GM12878 (cell line): Measurements from ENCODE around the gene KIFC1. TPM values are rescaled to one million over a fixed set of nuclear protein-coding genes. Genes with fewer than 3 reads are reported as not detected.

Experiments used
- ATAC-seq: fragments of 200-7000 bp; cut with Tn5 transposase; 3 replicates; pipeline ENCODE4 v1.9.1; 2020; ENCODE audit warnings: mild to moderate bottlenecking, moderate library complexity
- BruUV-seq: library from RNA; stranded (reverse); fragments of 400-500 nt; replicated peaks from 2 replicates; lab custom pipeline; 2021; lab: Mats Ljungman, UMichigan
- CTCF ChIA-PET: fragments of 300-600 bp; sonication (Branson Sonifier 250); formaldehyde crosslinking; extraction: SDS; loops from one replicate; lab custom pipeline; 2021; ENCODE audit warnings: inconsistent platforms; lab: Yijun Ruan, JAX
- POLR2A ChIA-PET: fragments of 350-600 bp; formaldehyde crosslinking; extraction: SDS; loops from one replicate; lab custom pipeline; 2021; ENCODE audit warnings: inconsistent platforms; lab: Charles Lee
- RAD21 ChIA-PET: fragments of 300-600 bp; sonication (Branson Sonifier 250); formaldehyde crosslinking; loops from one replicate; lab custom pipeline; 2023; ENCODE audit warnings: antibody characterized with exemption; ENCODE audit not compliant: unreplicated experiment; lab: Charles Lee
- SMC1A ChIA-PET: fragments of 300-600 bp; sonication (Branson Sonifier 250); formaldehyde crosslinking; loops from one replicate; lab custom pipeline; 2023; ENCODE audit not compliant: unreplicated experiment, uncharacterized antibody; lab: Charles Lee
- DNase-seq: peaks from one replicate; pipeline ENCODE4 v3.0.0-alpha.2; 2011; ENCODE audit warnings: low read depth, low spot score
- FAIRE-seq: peaks from 3 replicates; lab custom pipeline; 2011; peaks lifted over from hg19 to GRCh38; lab: Jason Lieb, UNC
- H2AFZ ChIP-seq: 2 replicates; pipeline ENCODE4 v1.6.0; 2011; ENCODE audit warnings: low read depth, low read length, control low read depth; ENCODE audit not compliant: control insufficient read depth
- H3K27ac ChIP-seq: 2 replicates; pipeline ENCODE4 v1.5.1; 2011; ENCODE audit warnings: control low read depth; ENCODE audit not compliant: control insufficient read depth, insufficient read depth
- H3K27me3 ChIP-seq, 2 experiments: replicated peaks in 1 of 2; 2 replicates each; pipeline versions ENCODE4 v1.6.0 to v1.6.1; 2011; ENCODE audit warnings: low read length in 1 of 2; ENCODE audit not compliant: control insufficient read depth in 2 of 2, insufficient read depth in 2 of 2
- H3K36me3 ChIP-seq, 2 experiments: 2 replicates each; pipeline ENCODE4 v1.5.1; 2011; ENCODE audit warnings: low read length in 1 of 2; ENCODE audit not compliant: control insufficient read depth in 2 of 2, insufficient read depth in 2 of 2
- H3K4me1 ChIP-seq: 2 replicates; pipeline ENCODE4 v1.6.1; 2011; ENCODE audit warnings: mild to moderate bottlenecking, low read length, moderate library complexity, mixed read lengths; ENCODE audit not compliant: control insufficient read depth, insufficient read depth
- H3K4me2 ChIP-seq: 2 replicates; pipeline ENCODE4 v1.6.0; 2011; ENCODE audit warnings: control low read depth; ENCODE audit not compliant: control insufficient read depth, insufficient read depth
- H3K4me3 ChIP-seq: fragments of 200-600 bp; sonication (generic); 2 replicates; pipeline ENCODE4 v1.5.1; 2016
- H3K79me2 ChIP-seq: 2 replicates; pipeline ENCODE4 v1.6.0; 2011; ENCODE audit warnings: low read length; ENCODE audit not compliant: control insufficient read depth, insufficient read depth
- H3K9ac ChIP-seq: 2 replicates; pipeline ENCODE4 v1.8.0; 2011; ENCODE audit warnings: low read length, control low read depth, mixed read lengths; ENCODE audit not compliant: control insufficient read depth, insufficient read depth
- H3K9me3 ChIP-seq: replicated peaks from 3 replicates; pipeline ENCODE4 v1.5.1; 2011; ENCODE audit warnings: mild to moderate bottlenecking, low read length; ENCODE audit not compliant: control insufficient read depth, insufficient read depth
- H4K20me1 ChIP-seq: 2 replicates; pipeline ENCODE4 v1.6.0; 2011; ENCODE audit not compliant: control insufficient read depth, insufficient read depth
- JUND ChIP-seq: IDR thresholded peaks from 2 replicates; pipeline ENCODE4 v1.6.1; 2012; ENCODE audit warnings: low read depth, mild to moderate bottlenecking, low read length, improper control_type of control experiment, moderate library complexity
- MEF2B ChIP-seq: fragments of 450-650 bp; IDR thresholded peaks from 2 replicates; pipeline ENCODE4 v1.6.1; 2018; ENCODE audit warnings: mild to moderate bottlenecking, moderate library complexity; ENCODE audit not compliant: partially characterized antibody, poor library complexity, severe bottlenecking
- NBN ChIP-seq: fragments of 450-650 bp; IDR thresholded peaks from 2 replicates; pipeline ENCODE4 v1.6.1; 2016
- POU2F2 ChIP-seq: IDR thresholded peaks from 3 replicates; pipeline ENCODE4 v1.6.1; 2011; ENCODE audit warnings: low read depth, mild to moderate bottlenecking, low read length, borderline replicate concordance
- WGBS: methylation state at CpG from one replicate; pipeline ENCODE4 v1.1.6; 2016; ENCODE audit warnings: low lambda C conversion rate; ENCODE audit not compliant: insufficient replicate concordance, insufficient coverage; ENCODE audit errors: missing lambda C conversion rate; 5-methylcytosine and 5-hydroxymethylcytosine counted together
- in situ Hi-C: fragments of 300-500 bp; cut with MboI; formaldehyde crosslinking; loops from 9 replicates; pipeline ENCODE4 v1.14.3; 2018; ENCODE audit warnings: mixed read lengths
- intact Hi-C: fragments of 100-400 bp; cut with micrococcal nuclease; formaldehyde crosslinking; loops from one replicate; pipeline ENCODE4 v1.14.2; 2022; ENCODE audit not compliant: unreplicated experiment
- polyA plus RNA-seq, 11 experiments: library from polyadenylated mRNA; depleted of rRNA in 4 of 11; unstranded in 6 of 11; stranded (reverse) in 5 of 11; fragments of >200 nt; fragmentation: Nextera tagmentation in 4 of 11; fragmentation: Illumina TruSeq in 1 of 11; extraction: Ambion mirVana in 4 of 11; extraction: Trizol in 1 of 11; gene quantifications; 1 replicate in 1 of 11; 2 replicates in 10 of 11; pipeline versions ENCODE4 v1.2.1 to v1.2.3, GENCODE V29; 2011 to 2016; ENCODE audit warnings: inconsistent platforms in 2 of 11, missing spikeins in 2 of 11, low read depth in 1 of 11
- total RNA-seq, 4 experiments: library from RNA; depleted of rRNA in 3 of 4; stranded (reverse); fragments of >200 nt in 3 of 4; fragmentation: Illumina TruSeq in 1 of 4; extraction: Trizol in 1 of 4; gene quantifications; 2 replicates each; pipeline versions ENCODE4 v1.2.1 to v1.2.3, GENCODE V29; 2013 to 2021
- TF ChIP-seq, protein P1 (sequence below): fragments of 450-650 bp; formaldehyde crosslinking; IDR thresholded peaks from 2 replicates; pipeline ENCODE4 v1.4.0; 2020; ENCODE audit warnings: mild to moderate bottlenecking, moderate library complexity

KIFC1 gene
- total and polyA plus RNA-seq, 10 of the 15 experiments (the other 5 are each of a cell fraction or from before 2014, with no cell fraction given): 1.8 to 87.4 (median 54.4) TPM

- H2AFZ ChIP-seq: no peak overlapping the region
- no peak for FAIRE-seq
Measured at GRCh38 chr6:33406126-33406525, 14.5 kb downstream of the KIFC1 start.

More at GRCh38 chr6:33406126-33406525, 14.5 kb downstream of the KIFC1 start:
- peaks cover 33 to 34% of the 10 kb centered on the region in 2 experiments for H3K36me3 ChIP-seq
- no peak overlapping the region for H3K4me2 ChIP-seq
- intact Hi-C loops: no loop called here
- H3K4me3 ChIP-seq: no peak overlapping the region
- ChIA-PET RAD21 (no interaction called here), SMC1A (no interaction called here), CTCF (no interaction called here), POLR2A (no interaction called here)
- no peaks in the 10 kb centered on the region for H3K9me3 ChIP-seq
- no peak for DNase-seq
- ATAC-seq: no peak
- TF ChIP-seq, protein P1, sequence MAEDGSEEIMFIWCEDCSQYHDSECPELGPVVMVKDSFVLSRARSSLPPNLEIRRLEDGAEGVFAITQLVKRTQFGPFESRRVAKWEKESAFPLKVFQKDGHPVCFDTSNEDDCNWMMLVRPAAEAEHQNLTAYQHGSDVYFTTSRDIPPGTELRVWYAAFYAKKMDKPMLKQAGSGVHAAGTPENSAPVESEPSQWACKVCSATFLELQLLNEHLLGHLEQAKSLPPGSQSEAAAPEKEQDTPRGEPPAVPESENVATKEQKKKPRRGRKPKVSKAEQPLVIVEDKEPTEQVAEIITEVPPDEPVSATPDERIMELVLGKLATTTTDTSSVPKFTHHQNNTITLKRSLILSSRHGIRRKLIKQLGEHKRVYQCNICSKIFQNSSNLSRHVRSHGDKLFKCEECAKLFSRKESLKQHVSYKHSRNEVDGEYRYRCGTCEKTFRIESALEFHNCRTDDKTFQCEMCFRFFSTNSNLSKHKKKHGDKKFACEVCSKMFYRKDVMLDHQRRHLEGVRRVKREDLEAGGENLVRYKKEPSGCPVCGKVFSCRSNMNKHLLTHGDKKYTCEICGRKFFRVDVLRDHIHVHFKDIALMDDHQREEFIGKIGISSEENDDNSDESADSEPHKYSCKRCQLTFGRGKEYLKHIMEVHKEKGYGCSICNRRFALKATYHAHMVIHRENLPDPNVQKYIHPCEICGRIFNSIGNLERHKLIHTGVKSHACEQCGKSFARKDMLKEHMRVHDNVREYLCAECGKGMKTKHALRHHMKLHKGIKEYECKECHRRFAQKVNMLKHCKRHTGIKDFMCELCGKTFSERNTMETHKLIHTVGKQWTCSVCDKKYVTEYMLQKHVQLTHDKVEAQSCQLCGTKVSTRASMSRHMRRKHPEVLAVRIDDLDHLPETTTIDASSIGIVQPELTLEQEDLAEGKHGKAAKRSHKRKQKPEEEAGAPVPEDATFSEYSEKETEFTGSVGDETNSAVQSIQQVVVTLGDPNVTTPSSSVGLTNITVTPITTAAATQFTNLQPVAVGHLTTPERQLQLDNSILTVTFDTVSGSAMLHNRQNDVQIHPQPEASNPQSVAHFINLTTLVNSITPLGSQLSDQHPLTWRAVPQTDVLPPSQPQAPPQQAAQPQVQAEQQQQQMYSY (CRISPR knock-in tag): no peak
- TF ChIP-seq MEF2B: no peak
- TF ChIP-seq JUND: no peak
- TF ChIP-seq POU2F2: no peak
- no peak for TF ChIP-seq NBN
- no peaks in the 10 kb centered on the region for H3K27me3 ChIP-seq
- no peaks in the 10 kb centered on the region for H3K79me2 ChIP-seq
- 97% methylated on average over 16 of the region's 17 CpGs for WGBS
- H4K20me1 ChIP-seq: no peaks in the 10 kb centered on the region
- in situ Hi-C loops: no loop called here
- peaks cover 7% of the 10 kb centered on the region; the same call in 1 of the 2 replicates for H3K4me1 ChIP-seq
- H3K27ac ChIP-seq: no peak overlapping the region
- no TSS peak for BruUV-seq
- no peak overlapping the region for H3K9ac ChIP-seq
